HepG2 (cell line): ENCODE results near the gene CCDC117. TPM values are rescaled to one million over a fixed set of nuclear protein-coding genes. Genes with fewer than 3 reads are reported as not detected.

ENCODE experiments used
- CENPX ChIP-seq: sonication (generic); formaldehyde crosslinking; IDR thresholded peaks from 2 replicates; pipeline ENCODE4 v1.9.0; 2021; ENCODE audit warnings: mild to moderate bottlenecking, missing genetic modification reagents, moderate library complexity
- EP300 ChIP-seq, 3 experiments: sonication (generic) in 1 of 3; formaldehyde crosslinking in 1 of 3; IDR thresholded peaks; 2 replicates each; pipeline versions ENCODE4 v1.5.1 to v1.6.1; 2011 to 2020; ENCODE audit warnings: low read depth in 2 of 3, low read length in 2 of 3, borderline replicate concordance in 1 of 3, improper control_type of control experiment in 1 of 3, mild to moderate bottlenecking in 1 of 3, missing genetic modification reagents in 1 of 3, moderate library complexity in 1 of 3
- GABPB1 ChIP-seq: IDR thresholded peaks from 2 replicates; pipeline ENCODE4 v1.6.1; 2016; ENCODE audit warnings: mild to moderate bottlenecking, missing genetic modification reagents, moderate library complexity, missing compliant biosample characterization
- GRHL1 ChIP-seq: sonication (generic); formaldehyde crosslinking; conservative IDR thresholded peaks from 2 replicates; pipeline ENCODE4 v1.8.0; 2022; ENCODE audit warnings: missing genetic modification reagents
- HNF4A ChIP-seq: sonication (generic); formaldehyde crosslinking; IDR thresholded peaks from 2 replicates; pipeline ENCODE4 v1.4.0; 2020; ENCODE audit warnings: missing genetic modification reagents
- HNF4G ChIP-seq, 2 experiments: sonication (generic) in 1 of 2; formaldehyde crosslinking in 1 of 2; IDR thresholded peaks; 2 replicates each; pipeline versions ENCODE4 v1.4.0 to v1.6.1; 2011 to 2020; ENCODE audit warnings: borderline replicate concordance in 2 of 2, low read depth in 2 of 2, mild to moderate bottlenecking in 2 of 2, low read length in 1 of 2, missing genetic modification reagents in 1 of 2, moderate library complexity in 1 of 2
- MXD4 ChIP-seq: IDR thresholded peaks from 2 replicates; pipeline ENCODE4 v1.6.1; 2016; ENCODE audit warnings: mild to moderate bottlenecking, missing biosample characterization, missing genetic modification reagents
- PHF8 ChIP-seq: sonication (generic); formaldehyde crosslinking; IDR thresholded peaks from 2 replicates; pipeline ENCODE4 v1.5.0; 2020; ENCODE audit warnings: missing genetic modification reagents
- THRA ChIP-seq: sonication (generic); formaldehyde crosslinking; IDR thresholded peaks from 2 replicates; pipeline ENCODE4 v1.4.0; 2020; ENCODE audit warnings: missing genetic modification reagents, borderline replicate concordance
- XRCC5 ChIP-seq: fragments of 200-400 bp; formaldehyde crosslinking; optimal IDR thresholded peaks from 2 replicates; pipeline ENCODE3; 2017; ENCODE audit warnings: mild to moderate bottlenecking, low read length
- ZBTB37 ChIP-seq: sonication (generic); formaldehyde crosslinking; IDR thresholded peaks from 2 replicates; pipeline ENCODE4 v1.4.0; 2020; ENCODE audit warnings: mild to moderate bottlenecking, missing genetic modification reagents
- ZMAT3 ChIP-seq: sonication (generic); formaldehyde crosslinking; conservative IDR thresholded peaks from 2 replicates; pipeline ENCODE4 v1.7.0; 2021; ENCODE audit warnings: missing genetic modification reagents
- ZNF292 ChIP-seq: sonication (generic); formaldehyde crosslinking; IDR thresholded peaks from 2 replicates; pipeline ENCODE4 v1.8.1; 2022; ENCODE audit warnings: mild to moderate bottlenecking, low read depth, missing genetic modification reagents, borderline replicate concordance
- ZNF609 ChIP-seq: sonication (generic); formaldehyde crosslinking; IDR thresholded peaks from 2 replicates; pipeline ENCODE4 v1.4.0; 2020; ENCODE audit warnings: mild to moderate bottlenecking, missing genetic modification reagents, borderline replicate concordance
- polyA plus RNA-seq, 8 experiments: library from polyadenylated mRNA; depleted of rRNA in 3 of 8; stranded (reverse) in 7 of 8; unstranded in 1 of 8; fragments of >200 nt; fragmentation: Illumina TruSeq in 4 of 8; extraction: Trizol in 4 of 8; gene quantifications; 2 replicates each; pipeline versions ENCODE4 v1.2.1 to v1.2.3, GENCODE V29; 2011 to 2016; ENCODE audit warnings: low read depth in 4 of 8, missing spikeins in 1 of 8, mixed read lengths in 1 of 8; ENCODE audit not compliant: insufficient read depth in 1 of 8
- total RNA-seq, 5 experiments: library from RNA; depleted of rRNA; stranded (reverse); fragments of >200 nt; fragmentation: Illumina TruSeq; extraction: Trizol; gene quantifications; 2 replicates each; pipeline ENCODE4 v1.2.3, GENCODE V29; 2016; ENCODE audit warnings: low read depth in 1 of 5

Gene CCDC117
- total and polyA plus RNA-seq, 2 of the 13 experiments (the other 11 are each of a cell fraction or from before 2014, with no cell fraction given): 12.6 to 34.2 TPM

GRCh38 chr22:28829358-28830181 is 57.1 kb downstream of the CCDC117 start (continued):
- TF ChIP-seq GRHL1 (no peak), GABPB1 (CRISPR knock-in tag) (peak; percentile 54; the same call in 1 of the 2 replicates), HNF4A (peak; percentile 77), ZNF609 (peak; percentile 71; the same call in 1 of the 2 replicates), EP300 (IDR thresholded peaks at IDR 0.05; ENCODE audit: low read depth in 2 of 2, low read length in 2 of 2) (peak; percentile 35 to 57; a peak in 3 of 4 replicates), EP300 (CRISPR knock-in tag; IDR thresholded peaks at IDR 0.05; ENCODE audit: borderline replicate concordance) (no peak), ZMAT3 (peak; percentile 87; the same call in 1 of the 2 replicates), HNF4G (IDR thresholded peaks at IDR 0.05; ENCODE audit: borderline replicate concordance, low read depth, low read length) (peak; percentile 48; the same call in 1 of the 2 replicates), HNF4G (CRISPR knock-in tag; IDR thresholded peaks at IDR 0.05; ENCODE audit: borderline replicate concordance, low read depth) (no peak), XRCC5 (peak; percentile 75), THRA (CRISPR knock-in tag) (0 out of 2 replicates have a peak, but pooled peaks have one; percentile 49), MXD4 (CRISPR knock-in tag) (peak; percentile 72; the same call in 1 of the 2 replicates), ZNF292 (CRISPR knock-in tag) (peak; percentile 62; the same call in 1 of the 2 replicates), ZBTB37 (CRISPR knock-in tag) (no peak; the same call in 1 of the 2 replicates), CENPX (CRISPR knock-in tag) (no peak), PHF8 (no peak; the same call in 1 of the 2 replicates)
